Endothelial cell of umbilical vein (primary cell): ENCODE results near the gene RAC2. TPM values are rescaled to one million over a fixed set of nuclear protein-coding genes. Genes with fewer than 3 reads are reported as not detected.
A peak's percentile ranks its signal among the peaks of the same experiment; 100 is the strongest.

Experiments used
- BruUV-seq: library from RNA; stranded (reverse); fragments of 400-500 nt; replicated peaks from 2 replicates; lab custom pipeline; 2021; lab: Mats Ljungman, UMichigan
- CTCF ChIA-PET: fragments of 300-600, 350-600 bp; sonication (Branson Sonifier 250); formaldehyde crosslinking; loops from one replicate; lab custom pipeline; 2021; ENCODE audit warnings: antibody characterized with exemption, inconsistent platforms; lab: Charles Lee
- POLR2A ChIA-PET: fragments of 300-600, 350-600 bp; sonication (Branson Sonifier 250); formaldehyde crosslinking; loops from one replicate; lab custom pipeline; 2021; ENCODE audit warnings: antibody characterized with exemption, inconsistent platforms; lab: Charles Lee
- DNase-seq: peaks from one replicate; pipeline ENCODE4 v3.0.0-alpha.2; 2011; ENCODE audit warnings: low read depth, low spot score
- FAIRE-seq: peaks from 2 replicates; lab custom pipeline; 2011; peaks lifted over from hg19 to GRCh38; lab: Jason Lieb, UNC
- H2AFZ ChIP-seq: 2 replicates; pipeline ENCODE4 v1.6.0; 2012; ENCODE audit warnings: low read depth, low read length, control low read depth, inconsistent platforms
- H3K27ac ChIP-seq: 2 replicates; pipeline ENCODE4 v1.5.1; 2011; ENCODE audit warnings: low read depth, mild to moderate bottlenecking, control low read depth, low read length, moderate library complexity; ENCODE audit not compliant: insufficient read depth
- H3K27me3 ChIP-seq, 2 experiments: 2 replicates each; pipeline versions ENCODE4 v1.6.0 to v1.6.1; 2011; ENCODE audit warnings: low read length in 2 of 2, mixed read lengths in 1 of 2; ENCODE audit not compliant: control insufficient read depth in 2 of 2, insufficient read depth in 2 of 2
- H3K36me3 ChIP-seq, 2 experiments: 2 replicates in 1 of 2; 3 replicates in 1 of 2; pipeline ENCODE4 v1.5.1; 2011; ENCODE audit warnings: low read length in 2 of 2, mild to moderate bottlenecking in 1 of 2, moderate library complexity in 1 of 2; ENCODE audit not compliant: control insufficient read depth in 2 of 2, insufficient read depth in 2 of 2; ENCODE audit errors: extremely low read depth in 1 of 2
- H3K4me1 ChIP-seq: 3 replicates; pipeline ENCODE4 v1.5.1; 2011; ENCODE audit warnings: mild to moderate bottlenecking, low read length; ENCODE audit not compliant: control insufficient read depth, insufficient read depth; ENCODE audit errors: extremely low read depth
- H3K4me2 ChIP-seq: 2 replicates; pipeline ENCODE4 v1.6.1; 2011; ENCODE audit warnings: low read length, control low read depth, mixed read lengths; ENCODE audit not compliant: insufficient read depth
- H3K4me3 ChIP-seq, 3 experiments: fragments of 200-600 bp in 1 of 3; sonication (generic), shearing (Covaris generic) in 1 of 3; replicated peaks in 1 of 3; 2 replicates each; pipeline ENCODE4 v1.5.1; 2011 to 2016; ENCODE audit warnings: control low read depth in 3 of 3, low read length in 3 of 3, mild to moderate bottlenecking in 2 of 3, inconsistent platforms in 1 of 3, low read depth in 1 of 3, moderate library complexity in 1 of 3; ENCODE audit not compliant: insufficient read depth in 1 of 3
- H3K79me2 ChIP-seq: 2 replicates; pipeline ENCODE4 v1.6.0; 2012; ENCODE audit warnings: low read length, inconsistent platforms; ENCODE audit not compliant: control insufficient read depth, insufficient read depth
- H3K9ac ChIP-seq: replicated peaks from 2 replicates; pipeline ENCODE3; 2011; ENCODE audit warnings: low read length, control low read depth; ENCODE audit not compliant: insufficient read depth; ENCODE audit errors: extremely low read depth
- H3K9me1 ChIP-seq: replicated peaks from 3 replicates; pipeline ENCODE4 v1.6.0; 2011; ENCODE audit warnings: mild to moderate bottlenecking, low read length; ENCODE audit not compliant: control insufficient read depth, insufficient read depth; ENCODE audit errors: extremely low read depth
- H3K9me3 ChIP-seq: replicated peaks from 2 replicates; pipeline ENCODE4 v1.5.1; 2012; ENCODE audit warnings: low read length, inconsistent platforms; ENCODE audit not compliant: control insufficient read depth, insufficient read depth
- H4K20me1 ChIP-seq: replicated peaks from 2 replicates; pipeline ENCODE3; 2011; ENCODE audit warnings: mild to moderate bottlenecking, low read length; ENCODE audit not compliant: control insufficient read depth, insufficient read depth; ENCODE audit errors: extremely low read depth
- CTCF ChIP-seq, 2 donors: IDR thresholded peaks; 1 replicate in 1 of 2; 2 replicates in 1 of 2; pipeline ENCODE4 v1.5.1; 2011; ENCODE audit warnings: low read length in 2 of 2, mild to moderate bottlenecking in 2 of 2, moderate library complexity in 2 of 2, control low read depth in 1 of 2, inconsistent platforms in 1 of 2, low read depth in 1 of 2; ENCODE audit not compliant: insufficient read depth in 1 of 2; ENCODE audit errors: extremely low read depth in 1 of 2
- EZH2 ChIP-seq: IDR thresholded peaks from 2 replicates; pipeline ENCODE4 v1.6.1; 2012; ENCODE audit warnings: borderline replicate concordance, low read depth, mild to moderate bottlenecking, moderate library complexity, low read length, inconsistent platforms; ENCODE audit not compliant: severe bottlenecking
- FOS ChIP-seq: IDR thresholded peaks from 2 replicates; pipeline ENCODE4 v1.6.1; 2011; ENCODE audit warnings: mild to moderate bottlenecking, low read length, moderate library complexity, borderline replicate concordance; ENCODE audit not compliant: insufficient read depth
- GATA2 ChIP-seq: IDR thresholded peaks from 2 replicates; pipeline ENCODE4 v1.7.0; 2011; ENCODE audit warnings: low read depth, mild to moderate bottlenecking, moderate library complexity, mixed read lengths, low read length; ENCODE audit not compliant: insufficient read length, insufficient read depth
- JUN ChIP-seq: IDR thresholded peaks from 2 replicates; pipeline ENCODE4 v1.6.1; 2011; ENCODE audit warnings: borderline replicate concordance, low read depth; ENCODE audit not compliant: insufficient read length, insufficient read depth
- POLR2A ChIP-seq: IDR thresholded peaks from 2 replicates; pipeline ENCODE4 v1.6.1; 2012; ENCODE audit warnings: low read depth, mild to moderate bottlenecking, control low read depth, low read length
- POLR2AphosphoS5 ChIP-seq: IDR thresholded peaks from 2 replicates; pipeline ENCODE4 v1.6.1; 2012; ENCODE audit warnings: low read depth, mild to moderate bottlenecking, control low read depth, low read length, moderate library complexity; ENCODE audit not compliant: insufficient read depth
- dilution Hi-C: fragments of 300-500 bp; cut with MboI; formaldehyde crosslinking; loops from one replicate; pipeline ENCODE4 v1.15.0; 2019; ENCODE audit warnings: low sequenced_read_pairs; ENCODE audit not compliant: extremely low pct_ligation_motif_present
- intact Hi-C: fragments of 100-400 bp; cut with micrococcal nuclease; formaldehyde crosslinking; loops from one replicate; pipeline ENCODE4 v1.10.0; 2022
- polyA plus RNA-seq, 4 experiments: library from polyadenylated mRNA; depleted of rRNA in 3 of 4; stranded (reverse) in 3 of 4; unstranded in 1 of 4; fragments of >200 nt; gene quantifications; 2 replicates each; pipeline versions ENCODE4 v1.2.1 to v1.2.3, GENCODE V29; 2011 to 2012; ENCODE audit warnings: missing spikeins in 1 of 4
- total RNA-seq: library from RNA; stranded (reverse); gene quantifications from 2 replicates; pipeline ENCODE4 v1.2.3, GENCODE V29; 2021

The RAC2 gene
- total and polyA plus RNA-seq, 2 donors (not counting 3 experiments of a cell fraction or from before 2014, with no cell fraction given), result 122 to 181 TPM

GRCh38 chr22:37229805-37230672, 14.0 kb downstream of the RAC2 start:
- Histone ChIP-seq H3K9ac (no peak overlapping the region), H3K36me3 (peaks cover 3 to 5% of the 10 kb centered on the region in 2 experiments), H3K79me2 (no peaks in the 10 kb centered on the region), H2AFZ (no peak overlapping the region), H3K27me3 (no peaks in the 10 kb centered on the region), H3K4me3 (no peak overlapping the region), H3K9me1 (no peaks in the 10 kb centered on the region), H3K27ac (peak overlapping the region; percentile 57), H3K4me2 (peak overlapping the region; percentile 27), H3K9me3 (no peaks in the 10 kb centered on the region), H3K4me1 (peaks cover 27% of the 10 kb centered on the region), H4K20me1 (no peaks in the 10 kb centered on the region)
- intact Hi-C loops, result no loop called here
- BruUV-seq, result no TSS peak
- CTCF ChIA-PET, result interaction anchor here (1.0 to 4.7 kb wide), 8 partner anchors 7 to 33 kb away, joined by 3 to 45 read pairs (median 4); no protein-coding TSS in a partner anchor
- FAIRE-seq (peak; percentile 4), DNase-seq (no peak)
- POLR2A ChIA-PET, result no interaction called here
- dilution Hi-C loops, result no loop called here
- TF ChIP-seq JUN (no peak), GATA2 (no peak), CTCF (IDR thresholded peaks at IDR 0.05; ENCODE audit: extremely low read depth in 1 of 2, insufficient read depth in 1 of 2, low read depth in 1 of 2, low read length in 2 of 2) (no peak), POLR2AphosphoS5 (no peak), FOS (no peak), EZH2 (no peak), POLR2A (no peak)
